Measurements from ENCODE around the gene GPR17. TPM values are rescaled to one million over a fixed set of nuclear protein-coding genes. Genes with fewer than 3 reads are reported as not detected.

The GPR17 gene
- total and polyA plus RNA-seq, 4 donors, result 0.30 to 1.4 (median 0.40) TPM; not detected in 1

GRCh38 chr2:127605691-127606263, 40.2 kb upstream of the GPR17 start:
- Histone ChIP-seq H3K27me3 (ENCODE audit: control insufficient read depth in 3 of 3, insufficient read depth in 3 of 3, low read length in 2 of 3) (no peaks in the 10 kb centered on the region), H3K4me3 (no peak overlapping the region), H3K4me1 (ENCODE audit: control insufficient read depth in 5 of 5, insufficient read depth in 5 of 5, low read length in 5 of 5) (no peaks in the 10 kb centered on the region), H3K9ac (ENCODE audit: insufficient read depth in 1 of 2, low read length in 2 of 2) (no peak overlapping the region), H3K9me3 (ENCODE audit: control insufficient read depth in 4 of 4, insufficient read depth in 3 of 4, low read length in 3 of 4) (peaks cover 0 to 1% (median 0%) of the 10 kb centered on the region in 4 donors), H3K36me3 (ENCODE audit: control insufficient read depth in 4 of 4, insufficient read depth in 4 of 4, low read length in 4 of 4) (no peaks in the 10 kb centered on the region), H3K27ac (ENCODE audit: low read depth in 1 of 2, low read length in 1 of 2) (no peak overlapping the region)
- no peak for TF ChIP-seq CTCF (IDR thresholded peaks at IDR 0.05; ENCODE audit: control extremely low read depth, extremely low read depth)
- ATAC-seq (ENCODE audit: insufficient read depth, low FRiP score) (no peak), DNase-seq (no peak)
- 85 to 90% methylated on average over 7 of the region's 7 CpGs for WGBS, 2 donors

- Histone ChIP-seq H3K9ac (ENCODE audit: insufficient read depth in 1 of 2, low read length in 2 of 2) (no peak overlapping the region), H3K36me3 (ENCODE audit: control insufficient read depth in 4 of 4, insufficient read depth in 4 of 4, low read length in 4 of 4) (no peaks in the 10 kb centered on the region), H3K4me1 (ENCODE audit: control insufficient read depth in 5 of 5, insufficient read depth in 5 of 5, low read length in 5 of 5) (no peaks in the 10 kb centered on the region), H3K27ac (ENCODE audit: low read depth in 1 of 2, low read length in 1 of 2) (no peak overlapping the region), H3K9me3 (ENCODE audit: control insufficient read depth in 4 of 4, insufficient read depth in 3 of 4, low read length in 3 of 4) (peaks cover 0 to 9% (median 2%) of the 10 kb centered on the region in 4 donors), H3K27me3 (ENCODE audit: control insufficient read depth in 3 of 3, insufficient read depth in 3 of 3, low read length in 2 of 3) (no peaks in the 10 kb centered on the region), H3K4me3 (no peak overlapping the region)
- ATAC-seq (ENCODE audit: insufficient read depth, low FRiP score) (no peak), DNase-seq (no peak)
- TF ChIP-seq CTCF (IDR thresholded peaks at IDR 0.05; ENCODE audit: control extremely low read depth, extremely low read depth), result no peak
- 93 to 95% methylated on average over 17 of the region's 17 CpGs for WGBS, 2 donors
These were observed 39.1 kb upstream of the GPR17 start for GRCh38 chr2:127606625-127607398.

GRCh38 chr2:127607399-127607908, 38.5 kb upstream of the GPR17 start:
- WGBS, 2 donors, result 93 to 95% methylated on average over 9 of the region's 9 CpGs
- Histone ChIP-seq H3K4me3 (no peak overlapping the region), H3K9ac (ENCODE audit: insufficient read depth in 1 of 2, low read length in 2 of 2) (no peak overlapping the region), H3K36me3 (ENCODE audit: control insufficient read depth in 4 of 4, insufficient read depth in 4 of 4, low read length in 4 of 4) (no peaks in the 10 kb centered on the region), H3K4me1 (ENCODE audit: control insufficient read depth in 5 of 5, insufficient read depth in 5 of 5, low read length in 5 of 5) (no peaks in the 10 kb centered on the region), H3K9me3 (ENCODE audit: control insufficient read depth in 4 of 4, insufficient read depth in 3 of 4, low read length in 3 of 4) (peaks cover 0 to 15% (median 2%) of the 10 kb centered on the region in 4 donors), H3K27me3 (ENCODE audit: control insufficient read depth in 3 of 3, insufficient read depth in 3 of 3, low read length in 2 of 3) (no peaks in the 10 kb centered on the region), H3K27ac (ENCODE audit: low read depth in 1 of 2, low read length in 1 of 2) (no peak overlapping the region)
- DNase-seq (no peak), ATAC-seq (ENCODE audit: insufficient read depth, low FRiP score) (no peak)
- TF ChIP-seq CTCF (IDR thresholded peaks at IDR 0.05; ENCODE audit: control extremely low read depth, extremely low read depth), result no peak

Measured in lung (tissue), 12 donors.